GM19463 (cell line): ENCODE measurements around the gene MYH9.

Source experiments
- ATAC-seq: cut with Tn5 transposase; IDR thresholded peaks from one replicate; pipeline ENCODE4 v1.9.1; 2021; ENCODE audit warnings: mild to moderate bottlenecking, moderate library complexity; ENCODE audit not compliant: unreplicated experiment

MYH9 gene

GRCh38 chr22:36320553-36320952, 67.2 kb downstream of the MYH9 start:
- no peak for ATAC-seq

DNA sequence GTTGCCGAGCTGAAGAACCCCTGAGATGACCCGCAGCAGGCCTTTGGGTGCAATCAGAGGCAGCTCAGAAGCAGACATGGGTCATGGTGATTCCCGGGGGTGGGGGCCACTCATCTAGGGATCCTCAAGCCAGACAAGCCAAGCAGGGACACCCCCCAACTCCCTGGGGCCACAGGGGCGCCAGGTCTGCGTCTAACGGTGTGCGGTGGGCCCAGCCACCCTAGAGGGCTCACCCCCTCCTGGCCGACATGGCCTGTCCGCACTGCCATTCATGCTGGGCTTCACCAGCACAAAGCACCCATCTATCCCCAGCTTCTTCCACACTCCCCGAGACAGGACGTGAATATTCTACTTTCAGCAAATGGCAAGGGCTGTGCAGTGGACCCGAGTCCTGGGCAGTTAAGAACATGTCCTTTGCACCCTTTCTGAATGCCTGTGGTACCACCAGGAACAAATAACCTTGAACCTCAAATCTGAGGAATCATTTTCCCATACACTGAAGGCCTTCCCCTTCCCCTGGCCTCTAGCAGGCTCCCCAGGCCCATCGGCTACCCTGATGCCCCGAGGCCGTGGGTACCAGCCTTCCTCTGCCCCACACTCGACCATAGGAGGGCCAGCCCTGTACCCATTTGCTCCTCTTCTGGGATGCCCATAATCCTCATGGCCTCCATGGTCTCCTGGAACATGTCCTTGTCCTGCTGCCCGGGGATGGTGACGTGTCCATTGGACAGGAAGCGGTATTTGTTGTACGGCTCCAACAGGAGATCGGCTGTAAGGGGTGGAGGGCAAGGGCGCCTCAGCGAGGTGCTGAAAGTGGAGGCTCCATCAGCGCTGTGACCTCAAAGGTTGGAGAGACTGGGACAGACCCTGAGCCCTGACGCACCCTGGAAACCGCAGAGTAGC, 67.9 kb downstream of the MYH9 start:
- no peak for ATAC-seq

DNA sequence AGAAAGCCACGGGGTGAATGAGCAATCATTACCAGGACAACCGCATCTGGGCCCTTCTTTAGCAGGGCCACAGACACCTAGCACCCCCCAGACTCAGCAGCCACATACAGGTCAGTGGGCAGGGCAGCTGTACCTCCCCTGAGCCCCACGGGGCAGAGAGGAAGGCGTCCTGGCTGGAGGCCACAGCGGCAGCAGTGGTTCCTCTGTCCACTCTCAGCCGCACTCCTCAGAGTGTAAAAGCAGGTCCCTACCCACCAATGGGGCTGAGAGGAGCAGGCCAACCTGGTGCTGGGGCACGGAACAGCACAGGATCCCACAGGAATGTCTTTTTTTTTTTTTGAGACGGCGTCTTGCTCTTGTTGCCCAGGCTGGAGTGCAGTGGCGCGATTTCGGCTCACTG, 69.3 kb downstream of the MYH9 start:
- no peak for ATAC-seq

- no peak for ATAC-seq
Observed at GRCh38 chr22:36317658-36318271, 70.0 kb downstream of the MYH9 start.

DNA sequence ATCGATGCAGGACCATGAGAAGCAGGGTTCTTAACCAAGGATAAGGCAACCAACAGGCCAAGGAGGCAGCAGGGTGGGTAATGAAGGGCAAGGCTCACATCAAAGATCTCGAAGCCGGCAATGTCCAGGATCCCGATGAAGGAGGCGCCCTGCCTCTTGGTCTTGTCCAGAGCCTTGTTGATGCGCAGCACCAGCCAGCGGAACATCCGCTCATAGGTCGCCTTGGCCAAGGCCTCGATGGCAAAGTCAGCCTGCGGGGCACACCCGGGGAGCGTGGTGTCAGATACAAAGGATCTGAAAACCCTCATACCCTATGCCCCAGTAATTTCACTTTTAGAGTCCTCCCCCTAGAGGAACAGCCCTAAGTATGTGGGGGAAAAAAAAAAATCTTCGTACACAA, 71.3 kb downstream of the MYH9 start:
- no peak for ATAC-seq

GRCh38 chr22:36315325-36315724, 72.4 kb downstream of the MYH9 start:
- ATAC-seq, result no peak

GRCh38 chr22:36311386-36312085, 76.2 kb downstream of the MYH9 start:
- ATAC-seq, result no peak

DNA sequence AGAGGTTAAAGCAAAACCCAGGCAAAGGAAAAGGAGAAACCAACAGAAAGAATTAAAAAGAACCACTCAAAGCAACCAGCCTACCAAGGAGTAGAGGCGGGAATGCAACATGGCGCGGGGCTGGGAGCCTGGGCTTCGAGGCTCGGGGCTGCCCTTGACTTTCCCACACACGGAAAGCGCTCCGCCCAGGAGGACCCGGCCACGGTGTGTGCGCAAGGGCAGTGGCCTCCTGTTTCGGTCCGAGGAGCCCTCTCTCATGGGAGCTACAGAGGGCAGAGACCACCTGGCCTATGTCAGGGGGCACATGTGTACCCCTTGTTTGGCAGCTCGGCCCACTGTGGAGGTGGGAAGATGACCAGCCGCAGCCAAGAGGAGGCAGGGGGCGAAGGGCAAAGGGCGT, 78.9 kb downstream of the MYH9 start:
- ATAC-seq, result no peak

DNA sequence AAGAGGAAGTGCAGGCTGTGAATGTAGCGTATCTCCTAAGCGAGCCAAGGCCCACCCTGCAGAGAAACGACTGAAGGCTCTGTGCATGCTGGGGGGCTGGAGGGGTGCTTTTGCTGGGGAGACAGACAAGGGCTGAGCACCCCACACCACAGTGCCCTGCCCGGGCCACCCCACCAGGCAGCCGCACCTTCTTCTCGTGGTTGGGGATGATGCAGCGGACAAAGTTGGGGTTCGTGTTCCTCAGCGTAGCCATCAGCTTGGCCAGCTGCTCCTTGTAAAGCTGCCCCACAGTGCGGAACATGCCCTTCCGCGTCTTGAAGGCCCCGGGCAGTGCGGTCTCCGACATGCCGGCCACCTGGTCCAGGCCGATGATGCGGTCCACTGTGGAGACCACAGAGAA, 81.5 kb downstream of the MYH9 start:
- ATAC-seq, result no peak

- no peak for ATAC-seq
Observed at GRCh38 chr22:36305813-36306212, 82.0 kb downstream of the MYH9 start.

DNA sequence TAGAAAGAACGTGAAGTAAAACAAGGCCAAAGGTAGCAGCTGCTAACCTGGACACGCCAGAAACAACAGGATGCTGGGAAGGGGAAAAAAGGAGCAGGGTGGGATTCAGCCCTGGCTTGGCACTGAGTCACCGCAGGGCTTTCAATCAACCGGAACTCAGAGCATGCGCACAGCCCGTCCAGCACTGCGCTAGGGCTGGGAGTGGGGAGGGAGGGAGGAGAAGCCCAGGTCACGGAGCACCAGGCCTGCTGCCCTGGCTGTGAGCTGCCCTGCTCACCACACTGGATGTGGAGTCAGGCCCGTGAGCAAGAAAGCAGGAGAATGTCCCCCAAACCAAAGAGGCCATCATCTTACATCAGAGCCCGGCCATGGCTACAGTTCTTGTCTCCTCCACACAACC, 83.3 kb downstream of the MYH9 start:
- no peak for ATAC-seq

DNA sequence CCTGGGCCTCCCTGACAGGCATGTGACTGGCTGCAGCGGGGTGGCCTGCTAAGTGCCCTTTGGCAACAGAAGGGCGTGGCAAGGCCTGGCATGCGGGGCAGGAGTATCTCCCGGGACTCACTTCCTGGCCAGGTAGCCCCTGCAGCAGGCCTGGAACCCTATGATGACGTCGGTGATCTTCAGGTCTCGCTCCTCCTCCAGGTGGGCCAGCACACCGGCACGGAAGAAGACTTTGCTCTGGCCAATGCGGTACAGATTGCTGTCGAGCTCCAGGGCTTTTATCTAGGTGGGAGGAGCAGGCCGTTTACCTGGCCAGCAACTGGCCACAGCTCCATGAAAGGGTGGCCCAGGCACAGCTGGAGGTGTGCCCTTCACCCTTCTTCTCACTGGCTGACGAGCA, 83.9 kb downstream of the MYH9 start:
- ATAC-seq, result no peak

- ATAC-seq, result no peak
Observed at GRCh38 chr22:36303115-36303467, 84.7 kb downstream of the MYH9 start.

DNA sequence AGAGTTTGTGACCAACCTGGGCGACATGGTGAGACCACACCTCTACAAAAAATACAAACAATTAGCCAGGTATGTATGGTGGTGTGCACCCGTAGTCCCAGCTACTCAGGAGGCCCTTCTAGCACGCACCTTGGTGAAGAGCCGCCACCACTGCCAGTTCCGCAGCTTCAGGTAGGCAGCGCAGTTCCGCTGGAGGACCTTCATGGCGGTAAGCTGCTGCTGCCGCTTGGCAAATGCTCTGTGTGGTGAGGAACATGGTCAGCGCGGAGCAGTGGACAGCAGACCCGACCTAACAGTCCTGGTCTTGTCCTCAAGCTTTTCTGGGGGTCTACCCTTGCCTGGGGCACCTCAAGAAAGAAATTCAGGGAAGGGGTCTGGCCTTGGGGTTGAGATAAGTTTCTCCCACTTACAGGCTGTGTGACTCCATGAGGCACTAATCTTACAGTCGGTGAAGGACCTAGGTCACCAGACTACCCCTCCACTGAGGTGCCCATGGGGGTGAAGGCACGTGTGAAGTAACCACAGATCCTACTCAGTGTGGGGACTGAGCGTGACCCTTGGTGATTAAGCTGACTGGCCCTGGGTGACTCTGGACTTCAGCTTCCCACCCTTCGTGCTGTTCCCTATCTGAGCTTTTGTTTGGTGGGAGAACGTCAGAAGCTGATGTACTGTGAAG, 85.2 kb downstream of the MYH9 start:
- no peak for ATAC-seq

DNA sequence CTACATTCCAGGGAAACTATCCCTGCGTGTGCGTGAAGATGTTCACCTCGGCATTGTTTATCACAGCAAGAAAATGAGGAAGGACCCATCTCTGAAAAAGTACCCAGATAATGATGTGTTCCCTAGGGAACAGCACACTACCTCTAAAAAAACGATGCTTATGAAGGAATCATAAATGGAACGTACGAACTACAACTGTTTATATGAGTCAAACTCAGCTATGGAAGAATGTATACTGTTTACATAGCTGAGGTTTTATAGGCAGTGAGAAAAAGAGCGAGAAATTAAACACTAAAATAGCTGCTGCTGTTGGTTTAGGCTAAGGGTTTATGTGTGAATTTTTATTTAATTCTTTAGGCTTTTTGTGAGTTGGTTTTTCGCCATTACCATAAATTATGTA, 85.9 kb downstream of the MYH9 start:
- no peak for ATAC-seq

DNA sequence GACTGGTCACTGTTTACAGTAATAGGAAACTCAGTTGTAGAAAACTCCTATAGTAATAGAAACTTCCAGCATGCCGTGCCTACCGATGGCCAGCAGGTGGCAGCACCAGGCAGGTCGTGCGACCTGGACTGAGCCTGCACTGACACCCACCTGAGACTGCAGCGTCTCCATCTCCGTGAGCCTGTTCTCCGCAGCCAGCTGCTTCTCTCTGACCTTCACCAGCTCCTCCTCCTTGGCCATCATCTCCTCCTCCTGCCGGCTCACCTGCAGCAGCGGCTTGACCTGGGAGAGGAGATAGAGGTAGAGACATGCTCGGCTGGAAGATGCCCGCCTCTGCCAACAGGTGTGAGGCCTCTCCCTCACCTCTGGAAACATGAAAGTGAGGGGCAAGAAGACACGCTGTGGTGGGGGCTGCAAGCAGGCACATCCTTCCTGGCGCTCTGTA, 86.4 kb downstream of the MYH9 start:
- no peak for ATAC-seq

GRCh38 chr22:36300396-36301212, 87.2 kb downstream of the MYH9 start:
- no peak for ATAC-seq

DNA sequence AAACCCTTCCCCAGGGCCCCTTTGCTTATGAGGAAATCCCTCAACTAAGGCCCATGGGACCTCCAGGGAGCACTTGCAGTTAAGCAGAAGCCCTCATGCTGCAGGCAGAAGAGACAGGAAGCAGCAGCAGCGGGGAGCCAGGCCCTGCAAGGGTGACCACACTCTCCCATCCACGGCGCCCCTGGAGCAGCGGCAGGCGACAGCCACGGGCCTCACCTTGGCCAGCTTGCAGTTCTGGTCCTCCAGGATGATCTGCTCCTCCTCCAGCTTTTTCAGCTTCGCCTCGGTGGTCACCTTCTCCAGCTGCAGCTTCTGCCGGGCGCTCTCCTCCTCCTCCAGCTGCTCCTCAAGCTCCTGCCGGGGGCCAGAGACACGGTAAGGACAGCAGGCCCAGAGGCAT, 87.9 kb downstream of the MYH9 start:
- no peak for ATAC-seq

DNA sequence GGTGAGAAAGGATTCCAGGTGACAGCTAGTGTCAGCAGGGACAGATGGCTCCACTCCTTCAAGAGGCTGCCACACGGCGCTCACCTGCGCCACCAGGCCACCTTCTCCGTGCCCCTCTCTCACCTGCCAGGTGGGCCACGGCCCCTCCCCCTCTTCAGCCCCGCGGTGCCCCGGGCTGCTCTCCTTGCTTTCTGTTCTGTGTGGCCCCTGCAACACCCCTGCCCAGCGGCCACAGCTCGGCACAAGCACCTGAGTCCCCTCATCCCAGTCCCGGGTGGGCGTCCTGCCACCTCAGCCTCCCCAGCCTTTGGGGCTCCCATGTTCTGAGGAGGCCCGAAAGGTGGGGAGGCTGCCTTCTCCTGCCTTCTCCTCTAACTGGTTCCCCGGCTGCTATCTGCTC, 88.5 kb downstream of the MYH9 start:
- ATAC-seq, result no peak

GRCh38 chr22:36298601-36299000, 89.2 kb downstream of the MYH9 start:
- no peak for ATAC-seq

DNA sequence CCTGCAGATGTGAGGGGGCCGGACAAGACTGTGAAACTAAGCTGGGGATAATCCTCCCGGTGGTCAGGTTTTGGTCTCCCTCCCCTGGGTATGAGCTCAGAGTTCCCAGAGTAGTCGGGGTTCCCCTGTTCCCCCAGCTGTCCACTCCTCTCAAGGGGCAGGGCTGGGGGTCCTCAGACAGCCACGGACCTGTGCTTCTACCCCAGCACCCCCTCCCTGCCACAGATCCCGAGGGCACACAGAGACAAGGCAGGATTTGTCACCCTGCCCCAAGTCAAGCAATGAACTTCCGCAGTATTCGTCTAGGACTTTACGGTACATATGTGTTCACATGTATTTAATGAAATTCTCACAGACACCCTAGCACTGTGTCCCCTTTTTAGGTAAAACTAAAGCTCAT, 89.6 kb downstream of the MYH9 start:
- no peak for ATAC-seq
